HG02798 (cell line): ENCODE measurements around the gene CPNE8.

Experiments
- ATAC-seq: cut with Tn5 transposase; IDR thresholded peaks from one replicate; pipeline ENCODE4 v1.9.1; 2021; ENCODE audit warnings: mild to moderate bottlenecking; ENCODE audit not compliant: unreplicated experiment, poor library complexity

CPNE8 gene

GRCh38 chr12:38664661-38665269, 240.6 kb downstream of the CPNE8 start:
- peak; percentile 80 for ATAC-seq

- no peak for ATAC-seq
Observed at GRCh38 chr12:38662829-38663228, 242.6 kb downstream of the CPNE8 start.

GRCh38 chr12:38653650-38654049, 251.7 kb downstream of the CPNE8 start:
- no peak for ATAC-seq

DNA sequence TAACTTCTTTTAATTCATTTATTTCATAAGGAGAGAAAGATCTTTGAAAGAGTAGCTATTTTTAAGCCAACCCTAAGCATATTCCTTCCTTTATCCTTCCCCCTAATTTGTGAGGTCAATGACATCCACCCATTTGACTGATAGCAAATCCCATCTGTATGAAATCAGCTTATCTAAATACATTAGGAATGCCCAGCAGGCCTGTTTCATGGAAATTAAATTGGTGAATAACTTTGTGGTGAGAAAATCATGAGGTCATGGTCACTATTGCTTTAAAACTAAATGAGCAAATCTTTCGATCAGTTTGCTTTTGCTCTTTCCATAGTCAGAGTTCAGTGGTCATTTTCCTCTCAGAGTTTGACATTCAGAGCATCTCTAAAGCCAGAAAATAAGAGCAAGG, 256.6 kb downstream of the CPNE8 start:
- ATAC-seq = no peak

DNA sequence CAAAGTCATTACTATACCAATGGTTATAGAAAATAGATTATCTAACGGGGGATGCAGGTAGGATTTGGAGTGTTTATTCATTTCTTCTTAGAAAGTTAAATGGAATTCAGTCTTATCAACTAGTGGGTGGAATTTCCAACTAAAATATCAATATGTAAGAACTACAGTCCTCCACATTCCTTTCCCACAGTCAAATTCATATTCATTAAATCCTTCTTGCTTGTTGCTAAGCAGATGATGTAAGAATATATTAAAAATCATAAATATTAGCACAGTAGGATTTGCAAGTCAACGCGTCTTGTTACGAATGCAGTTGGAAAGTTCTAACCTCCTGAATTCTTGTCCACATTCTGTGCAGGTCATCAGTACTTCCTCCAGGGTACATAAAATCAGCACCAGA, 259.2 kb downstream of the CPNE8 start:
- ATAC-seq = no peak

- ATAC-seq = no peak
Observed at GRCh38 chr12:38639625-38640024, 265.8 kb downstream of the CPNE8 start.

- ATAC-seq = no peak
Observed at GRCh38 chr12:38638401-38638800, 267.0 kb downstream of the CPNE8 start.

- no peak for ATAC-seq
Observed at GRCh38 chr12:38633511-38633910, 271.9 kb downstream of the CPNE8 start.

DNA sequence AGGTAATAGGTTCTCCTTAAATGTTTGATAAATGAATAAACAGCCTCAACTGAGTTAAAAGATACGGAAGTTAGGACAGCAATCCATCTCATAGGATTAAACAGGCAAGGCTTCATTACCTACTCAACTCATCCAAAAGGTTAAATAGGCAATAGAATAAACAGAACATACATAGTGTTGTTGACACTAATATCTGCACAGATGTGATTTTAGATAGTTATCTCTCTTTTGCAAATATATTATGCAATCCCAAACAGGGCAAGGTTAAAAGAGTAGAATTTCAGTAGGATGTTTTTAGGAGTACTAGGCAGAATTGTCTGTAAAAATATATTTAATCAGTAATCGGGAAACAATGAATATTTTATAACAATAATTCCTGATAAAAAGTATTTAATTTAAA, 276.3 kb downstream of the CPNE8 start:
- no peak for ATAC-seq

DNA sequence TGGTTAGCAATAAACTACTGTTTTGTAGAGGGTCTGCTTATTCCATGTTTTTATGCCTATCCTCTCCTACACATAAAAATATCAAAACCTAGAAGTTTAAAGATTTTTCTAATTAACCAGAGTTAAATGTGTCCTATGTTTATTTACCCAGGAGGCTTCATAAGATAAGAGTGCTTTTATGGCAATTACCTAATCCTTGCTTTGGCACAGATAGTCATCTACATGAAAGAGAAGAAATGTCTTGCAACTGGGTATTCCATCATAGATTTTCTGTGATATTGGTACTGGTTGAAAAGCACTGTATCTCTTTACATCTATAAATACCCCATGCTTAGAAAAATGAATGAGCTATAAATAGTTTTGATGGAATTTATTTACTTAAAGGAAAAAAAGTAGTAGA, 277.1 kb downstream of the CPNE8 start:
- ATAC-seq = no peak

GRCh38 chr12:38625306-38625705, 280.1 kb downstream of the CPNE8 start:
- no peak for ATAC-seq

DNA sequence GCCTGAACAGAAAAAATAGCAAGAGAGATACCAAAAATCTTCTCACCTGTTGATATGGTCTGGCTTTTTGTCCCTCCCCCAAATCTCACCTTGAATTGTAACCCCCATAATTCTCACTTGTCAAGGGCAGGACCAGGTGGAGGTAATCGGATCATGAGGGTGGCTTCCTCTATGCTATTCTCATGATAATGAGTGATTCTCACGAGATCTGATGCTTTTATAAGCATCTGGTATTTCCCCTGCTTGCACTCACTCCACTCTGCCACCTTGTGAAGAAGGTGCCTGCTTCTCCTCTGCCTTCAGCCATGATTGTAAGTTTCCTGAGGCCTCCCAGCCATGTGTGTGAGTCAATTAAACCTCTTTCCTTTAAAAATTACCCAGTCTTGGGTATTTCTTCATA, 291.2 kb downstream of the CPNE8 start:
- ATAC-seq = no peak

DNA sequence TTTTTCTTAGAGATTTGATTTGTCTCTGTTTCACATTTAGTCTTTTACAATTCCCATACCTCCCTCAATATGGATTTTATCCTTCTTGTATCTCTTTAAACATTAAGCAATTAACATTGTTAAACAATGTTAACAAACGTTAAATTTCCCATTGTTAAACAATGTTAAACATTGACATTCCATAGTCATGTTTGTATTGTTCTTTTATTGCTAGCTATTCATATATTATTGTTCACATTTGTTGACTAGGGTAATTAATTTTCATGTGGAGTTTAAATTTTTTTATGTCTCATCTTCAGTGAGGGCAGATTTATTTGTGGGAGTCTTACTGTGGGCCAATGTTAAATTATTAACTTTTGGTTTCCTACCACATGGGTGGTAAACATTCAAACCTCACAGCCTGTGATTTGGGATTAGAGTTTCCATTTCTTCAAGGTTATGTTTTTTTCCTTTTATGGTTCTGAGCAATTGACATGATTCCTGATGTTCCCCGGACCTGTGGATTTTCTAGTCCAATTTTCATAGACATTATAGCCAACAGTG, 294.5 kb downstream of the CPNE8 start:
- ATAC-seq = no peak

DNA sequence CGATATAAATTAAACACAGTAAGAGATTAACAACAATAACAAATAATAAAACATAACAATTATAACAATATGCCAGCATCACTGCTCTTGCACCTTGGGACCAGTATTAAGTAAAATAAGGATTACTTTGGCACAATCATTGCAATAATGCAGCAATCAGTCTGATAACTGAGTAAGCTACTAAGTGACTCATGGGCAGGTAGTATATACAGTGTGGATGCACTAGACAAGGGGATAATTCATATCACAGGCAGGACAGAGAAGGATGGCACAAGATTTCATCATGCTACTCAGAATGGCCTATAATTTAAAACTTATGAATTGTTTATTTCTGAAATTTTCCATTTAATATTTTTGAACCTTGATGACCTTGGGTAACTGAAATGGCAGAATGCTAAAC, 298.1 kb downstream of the CPNE8 start:
- no peak for ATAC-seq
